Ovary (tissue), 9 donors: Measurements from ENCODE around the gene PIK3CD. TPM values are rescaled to one million over a fixed set of nuclear protein-coding genes. Genes with fewer than 3 reads are reported as not detected.

Experiments
- DNase-seq, 5 donors: peaks; one replicate each; pipeline ENCODE4 v3.0.0-alpha.2; 2019 to 2020
- H3K27ac ChIP-seq, 2 donors: fragments of 200-600 bp; one replicate each; pipeline versions ENCODE4 v1.5.1 to v1.8.0; 2019 to 2022
- H3K27me3 ChIP-seq: fragments of 200-600 bp; one replicate; pipeline ENCODE4 v1.8.0; 2022
- H3K36me3 ChIP-seq: fragments of 200-600 bp; sonication (generic); one replicate; pipeline ENCODE4 v1.5.1; 2019
- H3K4me1 ChIP-seq: one replicate; pipeline ENCODE4 v1.8.1; 2013; ENCODE audit warnings: mild to moderate bottlenecking, moderate library complexity; ENCODE audit not compliant: insufficient read depth
- H3K4me3 ChIP-seq: fragments of 200-600 bp; sonication (generic); one replicate; pipeline ENCODE4 v1.5.1; 2017
- H3K9me3 ChIP-seq, 2 donors: fragments of 200-600 bp in 1 of 2; sonication (generic) in 1 of 2; one replicate each; pipeline versions ENCODE4 v1.5.1 to v1.8.1; 2013 to 2019; ENCODE audit warnings: mild to moderate bottlenecking in 1 of 2, moderate library complexity in 1 of 2
- EP300 ChIP-seq: sonication (generic); formaldehyde crosslinking; IDR thresholded peaks from one replicate; pipeline ENCODE4 v1.6.1; 2017; ENCODE audit warnings: antibody characterized with exemption
- POLR2A ChIP-seq: fragments of 450-650 bp; IDR thresholded peaks from one replicate; pipeline ENCODE4 v1.6.1; 2017; ENCODE audit warnings: antibody characterized with exemption, mild to moderate bottlenecking, moderate library complexity
- WGBS, 3 donors: extraction: QIAGEN DNeasy Blood & Tissue Kit in 1 of 3; methylation state at CpG; one replicate each; pipeline versions ENCODE4 v1.1.5 to v1.1.7; 2013 to 2017; 5-methylcytosine and 5-hydroxymethylcytosine counted together
- intact Hi-C, 4 donors: fragments of 100-400 bp; cut with DNase I; formaldehyde crosslinking; loops; one replicate each; pipeline versions ENCODE4 v1.11.0 to v1.15.1; 2022 to 2023
- polyA plus RNA-seq, 2 donors: library from polyadenylated mRNA; stranded (reverse); fragments of 200-250 nt in 1 of 2; fragments of 350-450 nt in 1 of 2; fragmentation: Illumina TruSeq in 1 of 2; extraction: RNeasy Lipid Tissue Mini Kit (QIAGEN cat#74804) in 1 of 2; gene quantifications; one replicate each; pipeline ENCODE4 v1.2.3, GENCODE V29; 2013 to 2014
- total RNA-seq, 7 donors: library from RNA; depleted of rRNA in 2 of 7; stranded (reverse); fragments of >200 nt in 2 of 7; fragmentation: NEBNext Ultra II Directional in 3 of 7; extraction: Animal tissue kit (Norgen Biotek cat#: 25700) in 3 of 7; gene quantifications; one replicate each; pipeline versions ENCODE4 v1.1.0 to v1.2.4, GENCODE V29; 2016 to 2023
- TF ChIP-seq, protein P1 (sequence below), 3 donors: fragments of 450-650 bp in 2 of 3; fragments of 200-600 bp in 1 of 3; IDR thresholded peaks; one replicate each; pipeline versions ENCODE4 v1.5.1 to v1.8.0; 2016 to 2022; ENCODE audit warnings: antibody characterized with exemption in 3 of 3, mild to moderate bottlenecking in 1 of 3
- donor health status: DM: no; HTN: no; CAD: no; lungs with moderate emphysema.
- donor health status: DM: no; HTN: no; CAD: no.
- donor health status: Bipolar disorder and iron deficiency.
- donor health status: DM: yes; HTN: yes; CAD: no.
- donor health status: DM: no; HTN: no; CAD: no.
- donor health status: DM: yes; HTN: yes; CAD: no.

The PIK3CD gene
- total and polyA plus RNA-seq, 9 donors: 3.7 to 9.2 (median 8.0) TPM

DNA sequence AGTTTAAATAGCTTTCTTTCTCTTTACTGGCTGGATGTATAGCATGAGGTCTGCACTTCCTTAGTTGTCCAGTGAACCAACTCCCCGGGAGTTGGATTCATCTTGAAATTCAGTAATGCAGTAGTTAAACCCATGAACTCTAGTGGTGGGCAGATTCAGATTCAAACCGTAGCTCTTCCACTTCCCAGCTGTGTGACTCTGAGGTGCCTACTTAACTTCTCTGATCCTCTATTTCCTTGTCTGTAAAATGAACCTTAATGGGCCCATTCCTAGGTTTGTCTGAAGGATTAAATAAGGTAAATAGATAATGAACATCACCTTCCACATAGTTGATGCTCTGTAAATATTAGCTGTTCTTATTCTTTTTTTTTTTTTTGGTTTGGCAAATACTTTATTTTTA is 16.5 kb downstream of the PIK3CD start:
- 33 to 36% (median 33%) methylated on average over 2 of the region's 2 CpGs for WGBS, 3 donors
- H3K9me3 ChIP-seq: no peaks in the 10 kb centered on the region
- H3K4me3 ChIP-seq: no peak overlapping the region
- H3K27me3 ChIP-seq: no peaks in the 10 kb centered on the region
- intact Hi-C loops: no loop called here
- H3K4me1 ChIP-seq: no peaks in the 10 kb centered on the region
- no peak overlapping the region for H3K27ac ChIP-seq
- DNase-seq: no peak
- TF ChIP-seq EP300 (no peak), POLR2A (no peak)
- TF ChIP-seq, protein P1, sequence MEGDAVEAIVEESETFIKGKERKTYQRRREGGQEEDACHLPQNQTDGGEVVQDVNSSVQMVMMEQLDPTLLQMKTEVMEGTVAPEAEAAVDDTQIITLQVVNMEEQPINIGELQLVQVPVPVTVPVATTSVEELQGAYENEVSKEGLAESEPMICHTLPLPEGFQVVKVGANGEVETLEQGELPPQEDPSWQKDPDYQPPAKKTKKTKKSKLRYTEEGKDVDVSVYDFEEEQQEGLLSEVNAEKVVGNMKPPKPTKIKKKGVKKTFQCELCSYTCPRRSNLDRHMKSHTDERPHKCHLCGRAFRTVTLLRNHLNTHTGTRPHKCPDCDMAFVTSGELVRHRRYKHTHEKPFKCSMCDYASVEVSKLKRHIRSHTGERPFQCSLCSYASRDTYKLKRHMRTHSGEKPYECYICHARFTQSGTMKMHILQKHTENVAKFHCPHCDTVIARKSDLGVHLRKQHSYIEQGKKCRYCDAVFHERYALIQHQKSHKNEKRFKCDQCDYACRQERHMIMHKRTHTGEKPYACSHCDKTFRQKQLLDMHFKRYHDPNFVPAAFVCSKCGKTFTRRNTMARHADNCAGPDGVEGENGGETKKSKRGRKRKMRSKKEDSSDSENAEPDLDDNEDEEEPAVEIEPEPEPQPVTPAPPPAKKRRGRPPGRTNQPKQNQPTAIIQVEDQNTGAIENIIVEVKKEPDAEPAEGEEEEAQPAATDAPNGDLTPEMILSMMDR (IDR thresholded peaks at IDR 0.05): no peak
- H3K36me3 ChIP-seq: no peaks in the 10 kb centered on the region

DNA sequence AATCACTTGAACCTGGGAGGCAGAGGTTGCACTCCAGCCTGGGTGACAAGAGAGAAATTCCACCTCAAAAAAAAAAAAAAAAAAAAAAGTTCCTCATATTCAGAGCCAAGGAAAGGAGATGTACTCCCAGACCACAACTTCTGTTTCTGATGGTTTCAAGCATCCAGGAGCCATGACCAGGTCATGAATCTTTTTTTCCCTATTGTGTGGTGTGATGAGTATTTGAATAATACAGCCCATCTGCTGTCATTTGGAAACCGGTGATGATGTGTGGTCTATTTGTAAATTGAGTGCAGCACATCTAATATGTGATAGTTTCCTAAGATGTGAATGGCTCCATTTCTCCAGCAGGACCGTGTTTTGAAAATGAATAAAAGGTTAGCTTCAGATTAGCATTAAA is 18.6 kb downstream of the PIK3CD start:
- DNase-seq: no peak
- no peaks in the 10 kb centered on the region for H3K36me3 ChIP-seq
- no peaks in the 10 kb centered on the region for H3K4me1 ChIP-seq
- no peaks in the 10 kb centered on the region for H3K9me3 ChIP-seq
- no peaks in the 10 kb centered on the region for H3K27me3 ChIP-seq
- no peak overlapping the region for H3K4me3 ChIP-seq
- intact Hi-C loops: no loop called here
- no peak overlapping the region for H3K27ac ChIP-seq
- TF ChIP-seq, protein P1 (IDR thresholded peaks at IDR 0.05): no peak
- TF ChIP-seq EP300: no peak
- TF ChIP-seq POLR2A: no peak
- 70 to 84% (median 74%) methylated on average over 2 of the region's 2 CpGs for WGBS, 3 donors

DNA sequence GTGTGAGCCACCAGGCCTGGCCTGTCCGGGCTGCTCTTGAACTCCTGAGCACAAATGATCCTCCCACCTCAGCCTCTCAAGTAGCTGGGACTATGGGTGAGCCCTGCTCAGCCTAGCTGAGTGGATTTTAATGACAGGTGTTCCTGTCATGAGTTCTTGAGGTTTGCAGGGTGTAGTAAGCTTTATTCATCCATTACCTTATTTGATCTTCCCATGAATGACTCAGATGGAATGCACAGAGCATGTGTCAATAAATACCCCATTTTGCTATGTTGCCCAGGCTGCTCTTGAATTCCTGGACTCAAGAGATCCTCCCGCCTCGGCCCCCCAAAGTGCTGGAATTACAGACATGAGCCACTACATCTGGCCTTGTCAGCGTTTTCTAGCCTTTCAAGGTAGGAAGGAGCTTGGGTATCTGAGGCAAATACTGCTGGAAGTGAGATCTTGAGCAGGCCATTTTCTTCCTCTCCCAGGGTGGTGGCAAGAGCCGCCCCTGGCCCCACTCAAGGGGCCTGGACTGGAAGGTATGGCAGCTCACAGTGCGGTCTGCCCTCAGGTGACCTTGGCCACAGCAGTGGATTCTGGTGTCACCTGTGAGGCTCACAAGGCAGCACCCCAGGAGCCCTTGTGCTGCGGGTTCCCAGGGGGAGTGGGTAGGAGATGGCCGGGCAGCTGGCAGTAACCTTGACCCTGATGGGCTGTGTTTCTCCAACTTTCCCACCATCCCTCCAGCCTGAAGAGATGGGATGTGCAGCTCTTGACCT is 20.0 kb downstream of the PIK3CD start:
- TF ChIP-seq POLR2A (no peak), EP300 (no peak)
- TF ChIP-seq, protein P1 (IDR thresholded peaks at IDR 0.05): no peak
- 67 to 69% (median 69%) methylated on average over 8 of the region's 8 CpGs for WGBS, 3 donors

DNA sequence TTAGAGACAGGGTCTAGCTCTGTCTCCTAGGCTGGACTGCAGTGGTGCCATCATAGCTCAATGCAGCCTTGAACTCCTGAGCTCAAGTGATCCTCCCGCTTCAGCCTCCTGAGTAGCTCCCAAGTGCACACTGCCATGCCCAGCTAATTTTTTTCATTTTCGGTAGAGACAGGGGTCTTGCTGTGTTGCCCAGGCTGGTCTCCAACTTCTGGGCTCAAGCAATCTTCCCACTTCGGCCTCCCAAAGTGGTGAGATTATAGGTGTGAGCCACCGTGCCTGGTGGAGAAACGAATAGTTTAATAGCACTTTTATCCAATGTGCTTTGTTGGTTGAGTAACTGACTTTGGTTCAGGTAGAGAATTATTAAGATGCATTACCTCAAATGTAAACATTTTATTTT is 20.9 kb downstream of the PIK3CD start:
- Histone ChIP-seq H3K4me3 (no peak overlapping the region), H3K36me3 (no peaks in the 10 kb centered on the region), H3K9me3 (no peaks in the 10 kb centered on the region), H3K4me1 (no peaks in the 10 kb centered on the region), H3K27me3 (no peaks in the 10 kb centered on the region), H3K27ac (no peak overlapping the region)
- TF ChIP-seq POLR2A: no peak
- TF ChIP-seq, protein P1 (IDR thresholded peaks at IDR 0.05): no peak
- TF ChIP-seq EP300: no peak
- no peak for DNase-seq
- intact Hi-C loops: no loop called here
- 77 to 86% (median 83%) methylated on average over 5 of the region's 5 CpGs for WGBS, 3 donors

More for the DNA sequence above, 20.0 kb downstream of the PIK3CD start:
- no peaks in the 10 kb centered on the region for H3K4me1 ChIP-seq
- H3K4me3 ChIP-seq: no peak overlapping the region
- no peaks in the 10 kb centered on the region for H3K27me3 ChIP-seq
- H3K36me3 ChIP-seq: no peaks in the 10 kb centered on the region
- no peak for DNase-seq
- H3K9me3 ChIP-seq: no peaks in the 10 kb centered on the region
- intact Hi-C loops: no loop called here
- no peak overlapping the region for H3K27ac ChIP-seq
